ENCODE results near the gene OR2T29. TPM values are rescaled to one million over a fixed set of nuclear protein-coding genes. Genes with fewer than 3 reads are reported as not detected.
"Not testable (repeated sequence)": the region's sequence is repeated elsewhere in the genome, so short reads cannot be mapped to it uniquely, and the experiment has no call there.

OR2T29 gene
- total RNA-seq, 1 donor from 2014 or later, result not detected

GRCh38 chr1:248576260-248576980, 13.8 kb upstream of the OR2T29 start:
- TF ChIP-seq, protein P1, sequence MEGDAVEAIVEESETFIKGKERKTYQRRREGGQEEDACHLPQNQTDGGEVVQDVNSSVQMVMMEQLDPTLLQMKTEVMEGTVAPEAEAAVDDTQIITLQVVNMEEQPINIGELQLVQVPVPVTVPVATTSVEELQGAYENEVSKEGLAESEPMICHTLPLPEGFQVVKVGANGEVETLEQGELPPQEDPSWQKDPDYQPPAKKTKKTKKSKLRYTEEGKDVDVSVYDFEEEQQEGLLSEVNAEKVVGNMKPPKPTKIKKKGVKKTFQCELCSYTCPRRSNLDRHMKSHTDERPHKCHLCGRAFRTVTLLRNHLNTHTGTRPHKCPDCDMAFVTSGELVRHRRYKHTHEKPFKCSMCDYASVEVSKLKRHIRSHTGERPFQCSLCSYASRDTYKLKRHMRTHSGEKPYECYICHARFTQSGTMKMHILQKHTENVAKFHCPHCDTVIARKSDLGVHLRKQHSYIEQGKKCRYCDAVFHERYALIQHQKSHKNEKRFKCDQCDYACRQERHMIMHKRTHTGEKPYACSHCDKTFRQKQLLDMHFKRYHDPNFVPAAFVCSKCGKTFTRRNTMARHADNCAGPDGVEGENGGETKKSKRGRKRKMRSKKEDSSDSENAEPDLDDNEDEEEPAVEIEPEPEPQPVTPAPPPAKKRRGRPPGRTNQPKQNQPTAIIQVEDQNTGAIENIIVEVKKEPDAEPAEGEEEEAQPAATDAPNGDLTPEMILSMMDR (IDR thresholded peaks at IDR 0.05; ENCODE audit: unreplicated experiment), result no peak
- DNase-seq (ENCODE audit: low spot score in 2 of 2, unreplicated experiment in 2 of 2), result no peak
- Mint-ChIP-seq H3K4me1 (no peaks in the 10 kb centered on the region), H3K4me3 (no peak overlapping the region), H3K27me3 (ENCODE audit: low read depth) (no peaks in the 10 kb centered on the region), H3K27ac (no peak overlapping the region), H3K36me3 (no peaks in the 10 kb centered on the region), H3K9me3 (peaks cover 52% of the 10 kb centered on the region)

DNA sequence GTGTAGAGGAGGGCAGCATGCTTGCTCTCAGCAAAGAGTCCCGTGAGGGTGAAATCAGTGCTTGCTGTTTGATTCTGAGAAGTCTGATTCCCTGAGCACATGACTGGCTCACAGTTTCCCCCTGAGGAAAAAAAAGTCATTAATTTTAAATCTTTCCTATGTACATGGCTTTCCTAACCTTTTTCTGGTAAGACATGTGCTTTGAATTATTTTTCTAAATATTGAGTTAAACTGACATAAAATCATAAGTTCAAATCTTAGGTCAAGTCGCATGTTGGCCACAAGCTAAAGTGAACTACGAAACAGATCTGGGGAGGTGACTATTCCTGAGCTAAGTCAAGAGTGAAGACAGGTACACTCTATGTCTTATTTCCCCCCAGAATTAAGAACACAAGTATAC, 12.1 kb upstream of the OR2T29 start, which contains the start of gene OR2T34:
TSS of gene OR2T34 (minus strand) at position 101 of the 400 bp plus-strand sequence. CDS start at position 101, 0 bp downstream.
- DNase-seq (ENCODE audit: low spot score in 2 of 2, unreplicated experiment in 2 of 2); H3K27me3 Mint-ChIP-seq (ENCODE audit: low read depth); H3K36me3 Mint-ChIP-seq; H3K27ac Mint-ChIP-seq; H3K4me1 Mint-ChIP-seq; H3K4me3 Mint-ChIP-seq: not testable (repeated sequence)
- peaks cover 42% of the 10 kb centered on the region for H3K9me3 Mint-ChIP-seq

DNA sequence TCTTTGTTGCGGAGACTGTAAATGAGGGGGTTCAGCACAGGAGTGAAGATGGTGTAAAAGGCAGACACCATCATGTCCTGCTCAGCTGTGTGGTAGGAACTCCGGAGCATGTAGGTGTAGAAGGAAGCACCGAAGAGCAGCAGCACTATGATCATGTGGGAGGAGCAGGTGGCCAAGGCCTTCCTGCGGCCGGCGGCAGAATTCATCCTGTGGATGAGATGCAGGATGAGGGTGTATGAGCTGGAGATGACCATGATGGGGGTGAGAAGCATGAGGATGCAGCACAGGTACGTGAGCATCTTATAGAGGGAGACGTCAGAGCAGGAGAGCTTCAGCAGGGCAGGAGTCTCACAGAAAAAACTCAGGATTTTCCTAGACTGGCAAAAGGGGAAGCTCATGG, 11.3 kb upstream of the OR2T29 start:
- not testable (repeated sequence) for H3K27me3 Mint-ChIP-seq (ENCODE audit: low read depth); H3K4me1 Mint-ChIP-seq; H3K4me3 Mint-ChIP-seq; DNase-seq (ENCODE audit: low spot score in 2 of 2, unreplicated experiment in 2 of 2); H3K36me3 Mint-ChIP-seq; H3K27ac Mint-ChIP-seq
- H3K9me3 Mint-ChIP-seq, result peaks cover 39% of the 10 kb centered on the region

GRCh38 chr1:248572049-248572448, 9.5 kb upstream of the OR2T29 start:
- DNase-seq (ENCODE audit: low spot score in 2 of 2, unreplicated experiment in 2 of 2); H3K27ac Mint-ChIP-seq; H3K27me3 Mint-ChIP-seq (ENCODE audit: low read depth); H3K4me3 Mint-ChIP-seq; H3K36me3 Mint-ChIP-seq; H3K4me1 Mint-ChIP-seq: not testable (repeated sequence)
- peaks cover 34% of the 10 kb centered on the region for H3K9me3 Mint-ChIP-seq

DNA sequence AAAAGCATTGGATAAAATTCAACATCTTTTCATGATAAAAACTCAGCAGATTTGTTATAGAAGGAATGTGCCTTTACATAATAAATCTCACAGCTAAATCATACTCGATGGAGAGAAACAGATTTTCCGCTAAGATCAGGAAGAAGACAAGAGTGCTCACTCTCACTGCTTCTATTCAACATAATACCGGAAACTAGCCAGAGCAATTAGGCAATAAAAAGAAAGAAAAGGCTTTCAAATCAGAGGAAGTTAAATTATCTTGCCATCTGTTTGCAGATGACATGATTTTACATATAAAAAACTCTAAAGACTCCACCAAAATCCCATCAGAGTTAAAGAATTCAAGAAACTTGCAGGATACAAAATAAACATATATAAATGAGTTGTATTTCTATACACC, 8.2 kb upstream of the OR2T29 start:
- not testable (repeated sequence) for H3K4me3 Mint-ChIP-seq; H3K27ac Mint-ChIP-seq; H3K36me3 Mint-ChIP-seq; DNase-seq (ENCODE audit: low spot score in 2 of 2, unreplicated experiment in 2 of 2); H3K4me1 Mint-ChIP-seq; H3K27me3 Mint-ChIP-seq (ENCODE audit: low read depth)
- H3K9me3 Mint-ChIP-seq, result peaks cover 24% of the 10 kb centered on the region

- not testable (repeated sequence) for H3K36me3 Mint-ChIP-seq; H3K27me3 Mint-ChIP-seq (ENCODE audit: low read depth); DNase-seq (ENCODE audit: low spot score in 2 of 2, unreplicated experiment in 2 of 2); H3K4me1 Mint-ChIP-seq; H3K4me3 Mint-ChIP-seq; H3K27ac Mint-ChIP-seq
- peaks cover 24% of the 10 kb centered on the region for H3K9me3 Mint-ChIP-seq
Observed at GRCh38 chr1:248569049-248569448, 6.5 kb upstream of the OR2T29 start.

DNA sequence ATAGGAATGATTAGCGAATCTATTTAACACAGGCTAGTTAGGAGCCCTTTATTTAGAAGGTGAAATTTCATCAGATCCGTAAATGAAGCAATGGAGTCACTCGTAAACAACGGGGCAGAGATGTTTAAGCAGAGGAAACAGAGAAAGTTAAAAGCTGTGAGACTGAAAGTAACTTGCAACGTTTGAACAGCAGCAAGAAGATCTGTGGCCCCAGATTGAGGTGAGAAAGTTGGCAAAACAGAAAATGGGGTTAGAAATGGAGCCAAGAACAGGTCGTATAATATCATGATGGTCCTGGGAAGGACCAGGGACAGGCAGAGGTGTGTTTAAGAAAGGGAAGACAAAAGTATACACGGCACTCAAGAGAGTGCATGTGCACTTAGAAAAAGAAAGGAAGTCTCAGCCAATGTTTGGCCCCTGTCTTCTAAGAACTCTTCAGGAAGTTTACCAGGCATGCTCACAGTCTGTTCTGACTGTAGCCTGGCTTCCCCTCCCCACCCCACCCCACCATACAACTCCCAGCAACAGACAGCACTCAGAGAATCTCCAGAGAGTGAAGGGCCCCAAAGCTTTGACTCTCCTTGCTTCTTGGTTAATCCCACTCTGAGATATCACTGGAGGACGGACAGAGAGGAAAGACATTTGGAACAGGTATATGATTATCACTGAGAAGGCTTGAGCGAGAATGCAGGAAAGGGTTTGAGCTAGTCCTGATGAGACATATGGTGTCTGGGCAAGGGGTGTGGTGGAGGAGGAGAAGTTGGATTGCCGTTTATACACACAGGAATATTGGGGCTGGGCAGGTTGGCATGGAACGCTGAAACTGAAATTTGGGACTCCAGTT, 3.2 kb upstream of the OR2T29 start:
- H3K36me3 Mint-ChIP-seq; H3K27me3 Mint-ChIP-seq (ENCODE audit: low read depth); H3K4me1 Mint-ChIP-seq; H3K4me3 Mint-ChIP-seq; H3K27ac Mint-ChIP-seq; DNase-seq (ENCODE audit: low spot score in 2 of 2, unreplicated experiment in 2 of 2): not testable (repeated sequence)
- peaks cover 19% of the 10 kb centered on the region for H3K9me3 Mint-ChIP-seq

GRCh38 chr1:248551027-248551426, 11.5 kb downstream of the OR2T29 start:
- H3K36me3 Mint-ChIP-seq; DNase-seq (ENCODE audit: low spot score in 2 of 2, unreplicated experiment in 2 of 2); H3K27me3 Mint-ChIP-seq (ENCODE audit: low read depth); H3K27ac Mint-ChIP-seq; H3K4me1 Mint-ChIP-seq; H3K4me3 Mint-ChIP-seq; H3K9me3 Mint-ChIP-seq: not testable (repeated sequence)

DNA sequence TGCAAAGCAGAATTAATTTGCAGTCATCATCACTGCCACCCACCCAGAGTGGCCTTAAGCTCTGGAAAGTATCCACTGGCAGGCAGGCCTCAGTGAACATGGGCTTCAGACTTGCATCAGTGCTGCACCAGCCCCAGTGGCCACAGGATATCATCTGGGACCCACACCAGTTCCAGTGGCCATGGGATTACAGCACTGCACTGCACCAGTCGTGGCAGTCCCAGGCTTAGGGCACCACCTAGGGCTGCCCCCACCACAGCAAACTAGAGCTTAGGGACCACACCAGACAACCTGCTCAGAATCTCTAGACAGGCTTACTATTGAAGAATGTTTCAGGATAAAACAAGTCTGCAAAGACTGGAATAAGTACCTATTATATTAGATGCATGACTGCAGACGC, 15.2 kb downstream of the OR2T29 start:
- not testable (repeated sequence) for H3K27ac Mint-ChIP-seq; H3K27me3 Mint-ChIP-seq (ENCODE audit: low read depth); H3K4me1 Mint-ChIP-seq; H3K36me3 Mint-ChIP-seq; DNase-seq (ENCODE audit: low spot score in 2 of 2, unreplicated experiment in 2 of 2); H3K9me3 Mint-ChIP-seq; H3K4me3 Mint-ChIP-seq

DNA sequence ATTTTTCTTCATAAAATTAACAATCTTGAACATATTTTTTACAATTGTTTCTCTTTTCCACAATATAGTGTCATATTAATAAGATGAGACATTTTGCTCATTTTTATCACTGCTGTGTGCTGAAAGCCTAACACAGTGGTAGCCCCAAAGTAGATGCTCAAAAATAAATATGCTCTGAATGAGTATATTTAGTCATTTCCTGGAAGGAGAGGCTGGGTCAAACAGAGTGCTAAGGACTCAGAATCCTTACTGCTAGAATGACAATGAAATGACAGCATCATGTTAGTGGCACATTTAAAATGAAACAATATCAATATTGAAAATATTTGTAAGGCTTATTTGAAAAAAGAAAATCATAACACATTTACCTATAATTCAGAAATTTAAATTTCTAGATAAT, 25.1 kb downstream of the OR2T29 start:
- not testable (repeated sequence) for H3K9me3 Mint-ChIP-seq; H3K4me3 Mint-ChIP-seq; H3K4me1 Mint-ChIP-seq; H3K27ac Mint-ChIP-seq; H3K36me3 Mint-ChIP-seq; DNase-seq (ENCODE audit: low spot score in 2 of 2, unreplicated experiment in 2 of 2); H3K27me3 Mint-ChIP-seq (ENCODE audit: low read depth)
